RKO (cell line): ENCODE data around the gene DPP7.
"Not testable (repeated sequence)": the region's sequence is repeated elsewhere in the genome, so short reads cannot be mapped to it uniquely, and the experiment has no call there.

Source experiments
- DNase-seq: peaks from one replicate; pipeline ENCODE4 v3.0.0-alpha.2; 2016; ENCODE audit warnings: low spot score

The DPP7 gene

GRCh38 chr9:137128862-137129455 lies 14.4 kb upstream of the DPP7 start:
- DNase-seq: peak; percentile 80

GRCh38 chr9:137128158-137128861 lies 13.8 kb upstream of the DPP7 start:
- DNase-seq: peak; percentile 59

- peak; percentile 79 for DNase-seq
These were observed 13.0 kb upstream of the DPP7 start for GRCh38 chr9:137127301-137128157.

- peak; percentile 40 for DNase-seq
These were observed 12.3 kb upstream of the DPP7 start for GRCh38 chr9:137126786-137127185.

GRCh38 chr9:137123952-137124462 lies 9.5 kb upstream of the DPP7 start:
- DNase-seq: not testable (repeated sequence)

GRCh38 chr9:137123468-137123837 lies 8.9 kb upstream of the DPP7 start:
- no peak for DNase-seq

- not testable (repeated sequence) for DNase-seq
These were observed 8.4 kb upstream of the DPP7 start for GRCh38 chr9:137122796-137123467.

GRCh38 chr9:137121927-137122795 lies 7.6 kb upstream of the DPP7 start:
- DNase-seq: not testable (repeated sequence)

- not testable (repeated sequence) for DNase-seq
These were observed 3.6 kb upstream of the DPP7 start for GRCh38 chr9:137118092-137118603.

- DNase-seq: no peak
These were observed 2.8 kb upstream of the DPP7 start for GRCh38 chr9:137117269-137117731.

GRCh38 chr9:137116728-137117127 lies 2.2 kb upstream of the DPP7 start:
- DNase-seq: no peak

GRCh38 chr9:137116027-137116507 lies 1.5 kb upstream of the DPP7 start:
- DNase-seq: no peak

GRCh38 chr9:137115394-137116026 lies 977 bp upstream of the DPP7 start:
- DNase-seq: no peak

- DNase-seq: peak; percentile 39
These were observed 317 bp downstream of the DPP7 start for GRCh38 chr9:137114220-137114612.

- DNase-seq: peak; percentile 50
These were observed 961 bp downstream of the DPP7 start for GRCh38 chr9:137113385-137114159.

- DNase-seq: no peak
These were observed 1.8 kb downstream of the DPP7 start for GRCh38 chr9:137112564-137113384.

- DNase-seq: no peak
These were observed 2.6 kb downstream of the DPP7 start for GRCh38 chr9:137111788-137112563.
